HG02884 (cell line): ENCODE measurements around the gene SLC1A2.

Experiments
- ATAC-seq: cut with Tn5 transposase; IDR thresholded peaks from one replicate; pipeline ENCODE4 v1.9.1; 2021; ENCODE audit warnings: mild to moderate bottlenecking, moderate library complexity; ENCODE audit not compliant: unreplicated experiment

The SLC1A2 gene

DNA sequence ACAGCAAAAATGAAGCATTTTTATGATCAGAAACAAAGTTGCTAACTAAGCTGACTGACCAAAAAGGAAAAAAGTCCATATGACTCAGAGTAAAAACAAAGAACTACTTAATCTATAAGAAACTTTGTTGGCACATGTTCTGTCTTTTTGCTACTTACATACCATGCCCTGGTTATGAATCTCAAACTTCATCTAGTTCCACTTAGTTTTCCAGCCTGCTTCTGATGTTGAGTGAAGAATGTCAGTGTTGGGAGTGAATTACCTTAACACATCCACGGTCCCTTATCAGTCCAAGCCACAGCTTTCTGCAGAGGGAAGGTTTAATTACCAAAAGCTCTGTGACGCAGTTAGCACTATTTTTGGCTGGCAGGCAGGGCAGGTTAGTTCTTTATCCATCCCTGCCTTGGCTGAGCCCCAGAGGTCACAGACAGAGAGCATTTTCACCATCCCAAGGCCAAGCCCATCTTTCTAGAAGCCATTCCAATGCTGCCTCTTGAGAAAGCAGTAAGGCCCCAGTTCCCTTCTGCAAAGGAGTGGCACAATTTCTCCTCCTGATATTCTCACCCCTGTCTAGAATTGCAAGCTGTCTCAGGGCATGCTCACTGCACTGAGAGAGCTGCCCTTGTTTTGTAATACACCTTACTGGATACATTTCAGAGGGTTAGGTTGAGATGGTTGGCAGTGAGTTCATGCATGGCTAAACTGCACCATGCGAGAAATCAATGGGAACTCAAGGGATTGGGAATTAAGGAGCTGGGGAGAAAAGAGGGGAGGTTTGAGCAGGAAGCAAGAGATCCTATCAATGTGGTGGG, 67.1 kb downstream of the SLC1A2 start:
- no peak for ATAC-seq

DNA sequence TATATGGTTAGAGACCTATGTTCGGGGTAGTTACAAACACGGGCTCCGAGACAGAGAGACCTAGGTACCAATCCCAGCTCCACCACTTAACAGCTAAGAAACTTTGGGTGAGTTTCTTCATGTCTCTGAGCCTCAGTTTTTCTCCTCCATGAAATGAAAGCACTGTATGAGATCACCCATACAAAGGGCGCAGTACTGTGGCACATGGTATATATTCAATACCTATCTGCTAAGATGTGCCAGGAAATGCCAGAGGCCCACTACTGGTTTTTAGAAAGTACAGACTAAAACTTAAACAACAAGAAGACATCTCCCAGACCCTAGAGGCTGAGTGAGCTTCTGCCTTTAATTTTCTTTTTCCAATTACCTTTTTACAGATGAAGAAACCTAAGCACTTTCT, 69.5 kb downstream of the SLC1A2 start:
- ATAC-seq: no peak

GRCh38 chr11:35348898-35349687, 70.3 kb downstream of the SLC1A2 start:
- no peak for ATAC-seq

DNA sequence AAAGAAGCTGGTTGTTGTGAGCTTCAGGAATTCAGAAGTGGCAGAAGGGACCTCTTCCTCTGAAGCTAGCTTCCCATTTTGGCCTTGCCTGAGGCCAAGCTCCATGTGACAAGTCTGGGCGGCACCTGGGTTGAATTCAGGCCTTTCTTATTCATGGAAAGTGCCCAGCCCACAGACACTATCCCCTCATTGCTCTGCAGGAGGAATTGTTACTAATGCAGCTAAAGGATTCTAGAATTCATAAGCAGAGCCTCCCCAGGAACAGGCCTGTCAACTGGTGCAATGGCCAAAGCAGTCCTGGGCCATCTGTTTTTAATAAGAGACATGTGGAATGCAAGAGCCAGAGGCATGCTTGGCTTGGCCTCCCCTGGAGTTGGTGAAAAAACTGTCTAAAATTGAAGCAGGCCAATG, 71.4 kb downstream of the SLC1A2 start:
- no peak for ATAC-seq

GRCh38 chr11:35347173-35347878, 72.0 kb downstream of the SLC1A2 start:
- ATAC-seq: no peak

DNA sequence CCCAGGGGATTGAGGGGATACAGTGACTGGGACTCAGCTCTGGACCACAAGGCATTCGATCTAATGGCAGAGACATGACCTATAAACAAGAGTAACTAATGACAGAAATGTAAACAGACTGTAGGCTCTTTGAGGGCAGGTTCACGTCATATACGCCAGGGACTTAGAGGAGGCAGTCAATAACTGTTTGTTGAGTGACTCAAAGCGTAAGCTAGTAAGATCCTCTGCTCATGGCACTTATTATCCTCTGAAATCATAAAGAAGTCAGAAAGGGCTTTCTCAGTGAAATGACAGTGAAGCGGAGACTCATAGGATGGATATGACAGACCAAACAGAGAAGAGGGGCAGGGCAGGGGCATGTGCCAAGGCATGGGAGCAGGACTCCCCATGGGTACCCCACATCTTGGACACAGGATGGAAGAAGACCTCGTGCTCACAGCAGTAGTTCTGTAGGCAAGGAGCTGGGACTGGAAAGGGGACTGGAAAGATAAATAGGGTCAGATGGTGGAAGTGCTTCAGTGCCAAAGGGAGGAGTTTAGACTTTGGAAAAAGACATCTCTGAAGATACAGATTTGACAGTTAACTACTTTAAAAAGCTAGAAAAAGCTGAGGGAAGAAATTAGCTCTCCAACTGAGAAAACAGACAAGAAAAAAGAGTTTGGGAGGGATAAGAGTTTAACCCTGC, 72.7 kb downstream of the SLC1A2 start:
- no peak for ATAC-seq

GRCh38 chr11:35344681-35345574, 74.4 kb downstream of the SLC1A2 start:
- no peak for ATAC-seq

- peak; percentile 69 for ATAC-seq
Observed at GRCh38 chr11:35343033-35343598, 76.2 kb downstream of the SLC1A2 start.

DNA sequence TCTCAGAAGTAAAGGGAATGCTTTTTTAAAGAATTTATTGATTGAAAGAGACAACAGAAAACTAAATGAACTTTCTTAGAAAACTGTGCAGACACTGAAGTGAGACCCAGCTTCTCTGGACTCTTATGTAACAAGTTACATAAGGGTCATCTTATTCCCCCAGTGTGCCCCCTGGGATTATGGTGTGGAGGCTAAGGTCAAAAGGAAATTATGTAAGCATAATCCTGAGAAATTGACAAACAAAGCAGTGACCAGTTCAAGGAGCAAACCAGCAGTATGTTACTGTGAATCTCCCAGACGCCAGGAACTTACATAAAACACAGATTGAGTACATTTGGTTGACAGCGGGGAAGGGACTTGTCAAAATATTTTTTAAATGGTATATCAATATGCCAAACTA, 78.6 kb downstream of the SLC1A2 start:
- no peak for ATAC-seq

- no peak for ATAC-seq
Observed at GRCh38 chr11:35340071-35340470, 79.3 kb downstream of the SLC1A2 start.

- ATAC-seq: no peak
Observed at GRCh38 chr11:35338921-35339320, 80.4 kb downstream of the SLC1A2 start.

GRCh38 chr11:35337914-35338305, 81.4 kb downstream of the SLC1A2 start:
- no peak for ATAC-seq

GRCh38 chr11:35337136-35337913, 82.0 kb downstream of the SLC1A2 start:
- no peak for ATAC-seq

DNA sequence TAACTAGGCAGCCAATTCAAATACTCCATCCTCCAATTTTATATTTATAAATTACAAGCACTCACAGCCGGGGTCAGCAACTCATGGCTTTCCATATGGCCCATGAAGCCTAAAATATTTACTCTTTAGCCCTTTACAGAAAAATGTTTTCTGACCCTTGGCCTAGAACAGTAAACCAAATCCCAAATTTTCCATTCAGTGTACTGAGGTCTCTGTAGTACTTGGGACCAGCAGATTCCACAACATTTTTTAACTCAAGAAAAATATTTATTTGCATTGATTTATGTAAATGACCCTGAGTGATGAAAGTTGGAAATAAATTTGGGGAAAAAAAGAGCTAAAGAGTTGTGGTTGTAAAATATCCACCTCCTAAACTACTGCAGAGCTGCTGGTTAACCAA, 82.6 kb downstream of the SLC1A2 start:
- no peak for ATAC-seq

DNA sequence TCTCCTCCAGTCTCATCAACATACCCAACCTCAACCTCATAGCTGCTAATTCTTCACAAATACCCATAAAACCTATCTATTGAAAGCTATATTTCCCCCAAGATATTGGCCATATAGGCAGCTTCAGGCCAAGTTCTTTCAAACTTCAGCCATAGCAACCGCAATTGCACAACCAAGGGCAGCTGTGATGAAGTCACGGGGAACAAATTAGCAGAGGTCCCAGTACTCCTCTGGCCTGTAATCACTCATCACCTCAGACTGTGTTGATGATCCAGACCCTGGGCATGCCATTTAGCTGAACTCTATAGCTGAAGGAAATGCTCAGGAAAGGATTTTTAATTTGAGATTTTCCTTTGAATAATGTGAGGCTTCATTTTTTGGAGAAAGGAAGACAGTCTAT, 84.1 kb downstream of the SLC1A2 start:
- no peak for ATAC-seq

- ATAC-seq: peak; percentile 49
Observed at GRCh38 chr11:35334385-35335090, 84.8 kb downstream of the SLC1A2 start.

DNA sequence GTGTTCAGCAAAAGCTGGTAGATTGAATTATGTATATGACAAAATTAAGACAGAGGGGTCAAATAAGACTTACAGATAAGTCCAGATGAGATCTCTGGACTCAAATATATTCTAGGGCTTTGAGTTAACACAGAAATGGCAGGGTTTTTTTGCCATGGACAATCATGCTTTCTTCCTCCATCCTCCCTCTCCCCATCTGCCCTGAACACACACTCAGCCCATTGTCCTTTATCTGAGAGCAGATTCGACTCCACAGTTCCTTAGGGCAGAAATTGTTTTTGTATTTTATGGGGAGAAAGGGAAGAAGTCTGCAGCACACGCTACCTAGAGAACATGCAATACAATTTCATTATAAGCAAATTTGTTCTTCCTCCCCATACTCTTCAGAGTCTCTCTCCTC, 86.8 kb downstream of the SLC1A2 start:
- ATAC-seq: no peak

DNA sequence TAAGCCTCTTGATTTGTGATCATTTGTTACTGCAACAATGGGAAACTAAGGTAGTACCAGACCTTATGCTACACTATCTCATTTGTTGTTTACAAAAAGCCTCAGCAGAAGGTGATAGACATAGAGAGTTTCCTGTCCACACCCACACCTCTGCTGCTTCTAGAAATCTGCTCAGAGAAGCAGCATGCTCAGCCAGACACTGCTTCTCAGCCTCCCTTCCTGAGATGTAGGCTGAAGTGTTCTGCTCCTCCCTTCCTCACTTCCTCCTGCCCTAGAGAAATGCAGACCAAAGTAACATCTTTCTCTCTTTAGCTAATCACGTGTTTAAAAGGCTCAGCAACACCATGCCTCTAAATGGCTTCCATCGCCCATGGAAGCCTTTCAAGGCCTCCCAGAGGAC, 88.4 kb downstream of the SLC1A2 start:
- peak; percentile 73 for ATAC-seq
